HCT116 (cell line): ENCODE results near the gene MON2.

ENCODE experiments used
- CTCF ChIP-seq, 3 experiments: fragments of 200-600 bp in 1 of 3; sonication (generic) in 1 of 3; IDR thresholded peaks in 2 of 3; conservative IDR thresholded peaks in 1 of 3; 2 replicates each; pipeline ENCODE4 v1.5.1; 2012 to 2017; ENCODE audit warnings: low read depth in 2 of 3, low read length in 2 of 3, antibody characterized with exemption in 1 of 3, borderline replicate concordance in 1 of 3, control low read depth in 1 of 3, mild to moderate bottlenecking in 1 of 3, mixed read lengths in 1 of 3, mixed run types in 1 of 3, moderate library complexity in 1 of 3; ENCODE audit not compliant: insufficient read depth in 1 of 3
- ELF1 ChIP-seq: IDR thresholded peaks from 2 replicates; pipeline ENCODE4 v1.6.1; 2012; ENCODE audit warnings: low read depth, borderline replicate concordance
- EZH2 ChIP-seq: fragments of 200-600 bp; sonication (generic); IDR thresholded peaks from 2 replicates; pipeline ENCODE4 v1.6.1; 2017; ENCODE audit warnings: antibody characterized with exemption, mixed run types
- POLR2A ChIP-seq: IDR thresholded peaks from 2 replicates; pipeline ENCODE4 v1.7.0; 2011; ENCODE audit warnings: borderline replicate concordance; ENCODE audit not compliant: insufficient read depth, insufficient read length; ENCODE audit errors: extremely low read depth
- RAD21 ChIP-seq: IDR thresholded peaks from 2 replicates; pipeline ENCODE4 v1.6.1; 2012; ENCODE audit warnings: low read depth, mild to moderate bottlenecking
- REST ChIP-seq: IDR thresholded peaks from 2 replicates; pipeline ENCODE4 v1.6.1; 2012; ENCODE audit warnings: low read depth
- SP1 ChIP-seq: IDR thresholded peaks from 2 replicates; pipeline ENCODE4 v1.6.1; 2012; ENCODE audit warnings: low read depth

- TF ChIP-seq SP1 = no peak
- no peak for TF ChIP-seq RAD21
- TF ChIP-seq POLR2A = no peak
- TF ChIP-seq EZH2 = no peak
- TF ChIP-seq CTCF (IDR thresholded peaks at IDR 0.05 in 2 of 3, conservative IDR thresholded peaks at IDR 0.05 in 1 of 3; ENCODE audit: borderline replicate concordance in 1 of 3, insufficient read depth in 1 of 3, low read depth in 2 of 3, low read length in 2 of 3) = no peak
- no peak for TF ChIP-seq REST
- TF ChIP-seq ELF1 = no peak
Measured at GRCh38 chr12:62520361-62520760, 53.7 kb downstream of the MON2 start.
